ENCODE data around the gene MBP. TPM values are rescaled to one million over a fixed set of nuclear protein-coding genes. Genes with fewer than 3 reads are reported as not detected.
A peak's percentile ranks its signal among the peaks of the same experiment; 100 is the strongest.

Gene MBP
- total RNA-seq, 1 donor from 2014 or later, result 78.9 TPM

- ATAC-seq (peak; percentile 85), DNase-seq (peak; percentile 81)
- Histone ChIP-seq H3K27me3 (no peaks in the 10 kb centered on the region), H3K36me3 (no peaks in the 10 kb centered on the region), H3K9me3 (no peaks in the 10 kb centered on the region), H3K27ac (peak overlapping the region; percentile 6), H3K4me1 (peaks cover 33% of the 10 kb centered on the region), H3K4me3 (no peak overlapping the region)
- intact Hi-C loops (cut with DNase I), result no loop called here
- TF ChIP-seq CTCF (IDR thresholded peaks at IDR 0.05), result no peak
Measured at GRCh38 chr18:77088963-77089722, 43.4 kb downstream of the MBP start.

GRCh38 chr18:77087393-77088141 lies 45.0 kb downstream of the MBP start:
- DNase-seq (peak; percentile 83), ATAC-seq (peak; percentile 74)
- Histone ChIP-seq H3K36me3 (no peaks in the 10 kb centered on the region), H3K27me3 (no peaks in the 10 kb centered on the region), H3K4me3 (peak overlapping the region; percentile 38), H3K9me3 (no peaks in the 10 kb centered on the region), H3K4me1 (peaks cover 38% of the 10 kb centered on the region), H3K27ac (peak overlapping the region; percentile 64)
- intact Hi-C loops (cut with DNase I), result no loop called here
- TF ChIP-seq CTCF (IDR thresholded peaks at IDR 0.05), result no peak

GRCh38 chr18:77086656-77087392 lies 45.8 kb downstream of the MBP start:
- DNase-seq (no peak), ATAC-seq (peak; percentile 3)
- TF ChIP-seq CTCF (IDR thresholded peaks at IDR 0.05), result no peak
- no peaks in the 10 kb centered on the region for H3K36me3 ChIP-seq
- H3K4me3 ChIP-seq, result peak overlapping the region; percentile 38
- peak overlapping the region; percentile 72 for H3K27ac ChIP-seq
- no peaks in the 10 kb centered on the region for H3K9me3 ChIP-seq
- H3K4me1 ChIP-seq, result peaks cover 38% of the 10 kb centered on the region
- H3K27me3 ChIP-seq, result no peaks in the 10 kb centered on the region
- intact Hi-C loops (cut with DNase I), result no loop called here

GRCh38 chr18:77086034-77086433 lies 46.5 kb downstream of the MBP start:
- intact Hi-C loops (cut with DNase I), result no loop called here
- Histone ChIP-seq H3K4me3 (no peak overlapping the region), H3K4me1 (peaks cover 40% of the 10 kb centered on the region), H3K36me3 (no peaks in the 10 kb centered on the region), H3K27ac (peak overlapping the region; percentile 72), H3K9me3 (no peaks in the 10 kb centered on the region), H3K27me3 (no peaks in the 10 kb centered on the region)
- ATAC-seq (no peak), DNase-seq (no peak)
- TF ChIP-seq CTCF (IDR thresholded peaks at IDR 0.05), result no peak

DNA sequence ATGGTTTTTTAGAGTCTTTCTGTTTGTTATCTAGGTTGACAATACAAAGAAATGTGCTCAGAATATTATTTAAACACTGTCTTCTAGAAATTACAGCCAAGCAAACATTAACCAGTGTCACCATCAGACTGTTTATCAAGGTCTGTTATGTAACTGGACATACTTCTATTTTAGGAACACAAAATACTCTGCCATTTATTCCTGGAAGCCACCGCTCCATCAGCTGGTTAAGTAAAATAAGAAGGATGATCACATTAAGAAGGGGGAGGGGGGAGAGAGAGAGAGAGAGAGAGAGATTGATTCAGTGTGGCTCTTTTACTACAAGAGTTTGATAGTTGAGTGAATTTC lies 47.9 kb downstream of the MBP start:
- ATAC-seq, result no peak
- no peak for TF ChIP-seq CTCF (IDR thresholded peaks at IDR 0.05)
- Histone ChIP-seq H3K27ac (peak overlapping the region; percentile 55), H3K4me3 (no peak overlapping the region), H3K36me3 (no peaks in the 10 kb centered on the region), H3K9me3 (no peaks in the 10 kb centered on the region), H3K4me1 (peaks cover 46% of the 10 kb centered on the region), H3K27me3 (no peaks in the 10 kb centered on the region)
- no peak for DNase-seq
- intact Hi-C loops (cut with DNase I), result no loop called here
